HG02970 (cell line): Measurements from ENCODE around the gene CDKAL1.

Experiments
- ATAC-seq: cut with Tn5 transposase; IDR thresholded peaks from one replicate; pipeline ENCODE4 v1.9.1; 2021; ENCODE audit warnings: mild to moderate bottlenecking, moderate library complexity, moderate number of reproducible peaks; ENCODE audit not compliant: unreplicated experiment, low FRiP score

CDKAL1 gene

DNA sequence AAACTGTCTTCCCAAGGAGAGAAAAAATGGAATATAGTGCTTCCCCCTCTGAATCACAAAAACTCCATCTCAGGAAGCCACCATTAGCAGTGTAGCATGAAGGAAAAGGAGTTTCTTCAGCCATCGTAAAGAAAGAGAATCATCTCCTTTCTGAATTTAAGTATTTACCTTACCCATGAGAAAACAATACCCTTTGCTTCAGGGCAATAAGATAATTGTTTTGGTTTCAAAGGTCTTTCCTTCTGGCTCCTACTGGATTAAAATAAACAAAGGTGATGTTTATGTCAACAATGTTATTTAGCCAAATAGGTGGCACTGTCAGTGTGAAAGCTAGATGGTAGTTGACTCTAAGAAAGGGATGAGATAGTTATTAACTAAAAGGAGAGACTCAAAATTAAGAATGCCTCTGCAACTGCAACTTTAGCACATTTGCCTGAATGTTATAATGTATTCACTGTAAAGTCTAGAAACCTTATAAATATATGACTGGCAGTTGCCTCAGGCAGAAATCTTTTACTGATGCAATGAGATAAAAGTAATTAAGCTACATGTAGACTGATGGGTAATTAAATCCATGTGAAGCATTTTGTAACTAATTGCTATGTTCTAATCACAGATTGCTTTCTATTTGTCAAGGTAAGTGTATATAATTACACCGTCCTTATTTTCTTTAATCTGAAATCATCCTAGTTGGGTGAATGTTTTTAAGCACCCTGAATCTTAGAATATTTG, 399.0 kb downstream of the CDKAL1 start:
- no peak for ATAC-seq

DNA sequence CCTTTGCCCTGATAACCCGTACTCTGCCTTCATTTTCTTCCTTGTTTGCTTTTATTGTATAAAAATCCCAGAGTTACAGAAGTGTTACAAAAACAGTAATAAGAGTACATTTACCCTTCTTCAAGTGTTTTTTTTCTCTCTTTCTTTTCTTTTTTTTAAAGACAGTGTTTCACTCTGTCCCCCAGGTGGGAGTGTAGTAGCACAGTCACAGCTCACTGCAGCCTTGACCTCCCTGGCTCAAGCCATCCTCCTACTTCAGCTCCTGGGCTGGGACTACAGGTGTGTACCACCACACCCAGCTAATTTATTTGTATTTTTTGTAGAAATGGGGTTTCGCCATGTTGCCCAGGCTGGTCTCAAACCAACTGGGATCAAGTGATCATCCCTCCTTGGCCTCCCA, 402.7 kb downstream of the CDKAL1 start:
- ATAC-seq = no peak

DNA sequence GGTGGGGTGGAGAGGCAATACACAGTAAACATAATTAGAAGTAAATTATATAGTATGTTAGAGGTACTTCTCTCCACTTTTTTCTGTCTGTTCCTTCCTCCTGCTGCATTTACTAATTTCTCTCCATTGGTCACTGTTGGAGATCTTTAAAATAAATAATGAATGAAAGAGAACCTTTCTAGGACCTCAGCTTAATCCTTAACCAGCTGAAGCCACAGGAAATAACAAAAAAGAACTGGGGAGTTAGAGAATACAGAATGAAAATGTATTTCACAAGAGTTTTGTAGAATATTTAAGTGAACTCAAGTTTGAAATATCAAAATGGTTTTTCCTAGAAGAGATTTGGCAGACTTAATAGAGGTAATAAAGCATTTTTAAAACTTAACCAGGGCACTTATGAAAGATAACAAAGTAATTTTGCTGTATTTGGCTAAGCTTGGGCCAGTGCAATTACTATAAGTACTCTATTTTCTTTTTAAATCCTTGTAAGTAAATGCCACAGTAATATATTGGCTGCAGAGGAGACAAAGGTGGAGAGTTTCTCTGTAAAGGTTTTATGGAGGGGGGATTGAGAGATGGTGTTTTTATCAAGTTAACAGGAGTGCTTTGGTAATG, 405.0 kb downstream of the CDKAL1 start:
- ATAC-seq = no peak

DNA sequence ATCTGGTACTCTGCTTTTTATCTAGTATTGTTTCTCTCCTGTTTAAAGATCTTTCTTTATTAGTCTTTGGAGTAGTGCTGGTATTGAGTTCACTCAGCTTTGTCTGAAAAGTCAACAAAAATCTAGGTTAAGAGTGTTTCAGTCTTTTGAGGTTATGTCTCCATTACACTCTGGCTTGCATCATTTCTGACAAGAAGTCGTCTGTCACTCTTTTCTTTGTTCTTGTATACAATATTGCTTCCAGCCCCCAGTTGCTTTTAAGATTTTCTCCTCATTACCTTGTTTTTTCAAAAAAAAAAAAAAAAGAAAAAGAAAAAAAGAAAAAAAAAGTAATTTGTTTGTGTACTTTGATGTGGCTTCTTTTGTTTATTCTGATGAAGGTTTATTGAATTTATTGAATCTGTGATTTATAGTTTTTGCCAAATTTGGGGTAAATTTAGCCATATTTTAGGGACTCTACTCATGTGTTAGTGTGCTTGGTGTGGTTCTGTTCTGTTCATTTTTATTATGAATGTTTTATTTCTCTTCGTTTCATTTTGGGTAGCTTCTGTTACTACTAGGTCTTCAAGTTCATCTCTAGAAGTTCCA, 408.9 kb downstream of the CDKAL1 start:
- ATAC-seq = no peak

DNA sequence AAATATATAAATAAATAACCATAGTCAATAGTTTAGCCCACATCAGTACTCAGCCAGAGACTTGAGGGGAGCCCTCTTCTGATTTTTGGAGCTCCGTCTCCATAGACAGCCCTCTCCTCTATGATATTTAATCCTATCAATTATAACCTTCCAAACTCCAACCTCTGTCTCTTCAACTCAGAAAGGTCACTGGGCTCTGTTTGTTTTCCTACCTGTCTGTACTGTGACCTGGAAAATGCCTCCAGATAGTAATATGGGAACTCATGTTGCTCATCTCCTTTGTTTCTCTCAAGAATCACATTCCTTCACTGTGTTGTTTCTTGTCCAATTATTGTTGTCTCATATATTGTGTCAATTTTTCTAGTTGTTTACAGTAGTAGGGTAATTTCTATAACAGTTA, 409.7 kb downstream of the CDKAL1 start:
- no peak for ATAC-seq

DNA sequence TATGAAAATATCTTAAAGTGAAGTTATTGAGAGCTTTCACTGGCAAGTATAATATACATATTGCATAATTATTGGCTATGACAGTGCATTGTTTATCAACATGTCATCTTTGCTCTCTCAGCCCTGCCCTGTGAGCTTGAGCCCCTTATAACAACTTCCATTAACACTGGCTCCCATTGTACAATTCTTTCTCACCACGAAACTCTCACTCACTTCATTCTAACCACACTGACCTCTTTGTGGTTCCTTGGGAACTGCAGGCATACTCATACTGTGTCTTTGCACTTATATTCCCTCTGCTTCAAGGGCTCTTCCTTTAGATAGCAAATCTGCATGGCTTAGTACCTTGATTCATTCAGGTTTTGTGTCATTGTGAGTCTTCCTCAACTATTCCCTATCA, 411.8 kb downstream of the CDKAL1 start:
- ATAC-seq = no peak

DNA sequence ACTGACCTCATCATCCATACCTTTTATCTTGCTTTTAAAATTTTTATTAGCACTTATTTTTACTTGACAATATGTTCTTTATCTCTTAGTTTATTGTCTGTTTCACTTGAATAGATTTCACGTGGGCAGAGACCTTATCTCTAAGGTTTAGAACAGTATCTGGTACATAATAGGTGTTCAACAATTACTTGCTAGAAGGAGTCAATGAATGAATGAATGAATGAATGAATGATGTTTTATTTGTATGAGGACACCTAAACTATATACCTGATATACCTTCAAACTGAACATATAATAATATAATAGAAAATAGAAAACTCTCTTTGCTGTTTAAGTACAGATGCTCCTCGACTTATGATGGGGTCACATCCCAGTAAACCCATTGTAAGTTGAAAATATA, 412.6 kb downstream of the CDKAL1 start:
- no peak for ATAC-seq

DNA sequence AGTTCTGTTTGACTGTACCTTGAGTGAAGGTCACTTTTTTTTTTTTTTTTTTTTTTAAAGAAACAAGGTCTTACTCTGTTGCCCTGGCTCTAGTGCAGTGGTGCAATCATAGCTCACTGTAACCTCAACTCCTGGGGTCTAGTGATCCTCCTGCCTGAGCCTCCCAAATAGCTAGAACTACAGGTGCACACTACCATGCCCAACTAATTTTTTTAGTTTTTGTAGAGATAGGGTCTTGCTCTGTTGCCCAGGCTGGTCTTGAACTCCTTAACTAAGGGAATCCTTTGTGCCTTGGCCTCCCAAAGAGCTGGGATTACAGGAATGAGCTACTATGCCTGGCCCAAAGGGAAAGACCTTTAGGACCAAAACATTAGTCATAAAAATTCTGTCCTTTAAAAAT, 413.7 kb downstream of the CDKAL1 start:
- ATAC-seq = no peak

DNA sequence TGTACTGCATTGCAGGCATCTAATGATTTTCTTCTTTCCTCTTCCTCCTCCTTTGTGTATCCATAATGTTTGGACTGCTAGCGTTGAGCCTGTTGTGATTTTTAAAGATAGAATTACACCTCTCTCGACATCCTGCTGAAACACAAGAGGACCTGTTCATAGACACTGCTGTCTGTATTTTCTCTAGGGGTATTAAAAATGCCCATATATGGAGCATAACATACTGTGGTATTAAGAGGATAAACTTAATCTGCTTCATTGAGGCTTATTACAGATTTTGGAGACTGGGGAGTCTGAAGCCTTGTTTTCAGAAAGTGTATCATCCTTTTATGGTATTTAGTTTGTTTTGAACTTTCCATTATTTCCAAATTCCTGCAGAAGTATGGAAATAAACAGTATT, 414.3 kb downstream of the CDKAL1 start:
- ATAC-seq = no peak

DNA sequence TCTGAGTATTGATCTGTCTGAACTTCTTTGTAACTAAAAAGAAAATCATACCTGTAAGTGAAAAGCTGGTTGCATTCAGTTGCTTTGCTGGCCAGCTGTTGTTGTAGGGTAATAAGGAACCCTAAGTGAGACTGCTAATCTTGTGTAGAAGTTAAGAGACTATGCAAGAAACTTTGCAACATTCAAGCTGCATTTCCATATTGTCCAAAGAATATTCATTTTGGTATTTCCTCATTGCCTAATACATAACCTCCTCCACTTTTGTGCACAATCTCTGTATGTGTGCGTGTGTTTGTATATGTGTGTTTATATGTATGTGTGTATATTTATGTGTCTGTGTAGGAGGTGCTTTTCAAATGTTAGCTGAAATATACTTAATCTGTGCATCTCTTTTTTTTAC, 414.9 kb downstream of the CDKAL1 start:
- no peak for ATAC-seq

DNA sequence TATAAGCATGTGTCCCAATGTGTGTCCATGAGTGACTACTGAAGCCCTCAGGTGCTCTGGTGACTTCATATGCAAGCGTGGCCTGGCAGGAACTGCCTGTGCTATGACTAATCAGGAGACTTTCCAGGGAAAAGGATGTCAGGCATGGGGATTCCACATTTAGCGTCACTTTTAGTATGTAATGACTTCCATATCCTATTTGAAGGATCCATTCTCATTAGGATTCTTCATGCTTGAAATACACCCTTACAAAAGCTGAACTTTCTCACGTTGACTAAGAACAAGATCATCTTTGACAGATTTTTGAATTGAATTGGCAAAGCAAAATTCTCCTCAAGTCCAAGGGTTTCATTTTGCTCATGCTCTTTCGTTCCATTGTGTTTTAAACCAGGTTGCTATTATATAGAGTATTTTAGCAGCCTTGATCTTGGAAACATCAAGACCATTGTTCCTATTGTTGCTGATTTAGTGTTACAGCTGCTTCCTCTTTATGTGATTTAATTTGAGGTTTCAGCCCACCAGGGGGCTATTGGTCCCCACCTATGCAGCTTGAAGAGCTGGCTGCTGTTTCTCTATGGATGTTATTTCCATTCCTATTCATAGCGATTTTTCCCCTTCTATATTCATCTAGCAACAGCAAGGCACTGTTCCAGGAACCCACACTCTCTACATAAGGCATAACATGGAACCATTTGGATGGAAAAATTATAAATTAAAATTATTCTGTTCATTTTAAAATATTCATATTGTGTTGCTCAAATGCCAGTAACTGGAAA, 418.6 kb downstream of the CDKAL1 start:
- no peak for ATAC-seq

DNA sequence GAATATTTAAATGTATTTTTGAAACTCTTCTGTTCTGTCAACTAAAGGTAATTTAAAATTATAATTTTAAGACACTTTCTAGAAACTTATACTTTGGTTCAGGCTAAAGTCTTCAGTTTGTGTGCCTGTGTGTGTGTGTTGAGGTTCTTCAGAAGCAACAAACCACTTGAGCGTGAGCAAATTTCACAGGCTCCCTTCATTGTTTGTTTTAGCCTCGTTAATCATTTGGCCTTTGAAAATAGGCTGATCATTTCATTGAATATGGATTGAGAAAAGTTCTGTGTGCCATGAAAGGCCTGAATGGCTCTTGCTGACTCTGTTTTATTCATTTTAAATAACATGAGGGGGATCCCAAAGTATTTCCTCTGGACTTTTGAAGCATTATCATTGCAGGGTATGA, 420.1 kb downstream of the CDKAL1 start:
- no peak for ATAC-seq

DNA sequence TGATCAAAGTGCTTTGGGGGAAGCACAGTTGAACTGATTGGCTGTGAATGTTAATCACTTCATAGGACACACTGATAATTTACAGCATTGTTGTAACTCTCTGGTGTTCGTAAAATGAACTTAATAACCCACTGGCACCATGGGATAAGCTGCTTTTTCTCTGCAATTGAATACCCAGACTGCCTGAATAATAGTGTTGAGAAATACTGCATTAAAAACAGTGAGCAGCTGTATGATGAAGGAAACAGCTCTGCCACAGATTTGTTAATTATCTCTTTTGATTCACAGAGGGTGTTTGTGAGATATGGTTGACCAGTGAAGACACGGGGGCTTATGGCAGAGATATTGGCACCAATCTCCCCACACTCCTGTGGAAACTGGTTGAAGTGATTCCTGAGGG, 420.9 kb downstream of the CDKAL1 start:
- no peak for ATAC-seq

DNA sequence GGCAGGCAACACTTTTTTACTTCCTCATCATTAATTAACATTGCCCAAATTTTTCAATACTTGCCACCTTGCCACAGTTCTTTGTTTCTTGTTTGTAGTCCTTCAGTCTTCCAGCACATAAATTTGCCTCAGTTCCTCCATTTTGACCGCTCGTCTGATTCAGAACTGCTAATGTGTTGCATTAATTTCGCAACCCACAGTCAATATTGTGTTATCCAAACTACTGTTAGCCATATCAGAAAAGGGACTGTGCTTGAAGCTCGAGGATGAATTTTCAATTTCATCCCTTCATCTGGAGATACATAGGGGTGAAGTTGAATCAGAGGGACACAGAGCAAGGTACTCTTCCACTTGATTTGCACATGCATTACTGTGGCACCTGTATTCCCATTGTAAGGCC, 421.5 kb downstream of the CDKAL1 start:
- no peak for ATAC-seq

DNA sequence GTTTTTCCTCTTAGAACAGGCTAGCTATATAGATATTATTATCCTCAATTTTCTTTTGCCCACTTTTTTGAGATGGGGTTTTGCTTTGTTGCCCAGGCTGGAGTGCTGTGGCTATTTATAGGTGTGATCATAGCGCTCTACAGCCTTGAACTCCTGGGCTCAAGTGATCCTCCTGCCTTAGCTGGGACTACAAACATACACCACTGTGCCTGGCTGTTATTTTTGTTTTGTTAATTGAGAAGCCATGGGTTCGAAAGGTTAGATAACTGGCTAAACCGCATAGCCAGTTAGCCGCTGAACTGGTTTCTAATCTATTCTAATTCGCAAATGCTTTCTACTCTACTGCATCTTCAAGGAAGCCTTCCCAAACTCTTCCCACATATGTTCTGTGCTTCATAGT, 425.8 kb downstream of the CDKAL1 start:
- no peak for ATAC-seq

DNA sequence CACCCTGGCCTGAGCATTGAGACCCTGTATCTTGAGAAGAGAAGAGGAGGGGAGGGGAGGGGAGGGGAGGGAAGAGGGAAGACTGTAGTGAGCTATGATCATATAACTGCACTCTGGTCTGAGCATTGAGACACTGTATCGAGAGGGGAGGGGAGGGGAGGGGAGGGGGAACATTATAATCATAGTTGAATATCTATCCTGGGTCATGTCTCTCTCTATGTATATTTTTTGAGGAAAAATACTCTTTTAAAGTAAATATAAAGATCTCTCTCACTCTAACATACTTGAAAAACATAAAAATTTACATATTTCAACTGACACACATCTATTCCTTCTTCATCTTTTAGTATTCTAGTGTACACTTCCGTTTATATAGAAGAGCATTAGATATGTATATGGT, 431.0 kb downstream of the CDKAL1 start:
- ATAC-seq = no peak

DNA sequence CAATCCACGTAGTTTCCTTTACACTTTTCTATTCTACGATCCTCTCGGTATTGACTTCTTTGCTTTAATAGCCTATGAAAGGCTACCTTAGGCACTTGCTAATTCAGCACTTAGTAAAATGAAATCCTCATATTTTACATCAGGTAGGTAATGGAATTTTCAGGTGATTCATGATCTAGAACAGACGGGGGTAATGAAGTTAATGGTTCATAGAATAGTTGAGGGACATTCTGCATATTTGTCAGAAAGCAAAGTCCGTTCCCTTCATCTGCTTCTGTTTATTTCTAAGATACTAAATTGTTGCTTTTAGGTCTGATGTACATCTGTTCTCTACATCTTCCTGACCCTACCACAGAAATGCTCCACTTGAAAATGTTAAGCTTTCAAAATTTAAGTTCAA, 431.7 kb downstream of the CDKAL1 start:
- ATAC-seq = no peak

DNA sequence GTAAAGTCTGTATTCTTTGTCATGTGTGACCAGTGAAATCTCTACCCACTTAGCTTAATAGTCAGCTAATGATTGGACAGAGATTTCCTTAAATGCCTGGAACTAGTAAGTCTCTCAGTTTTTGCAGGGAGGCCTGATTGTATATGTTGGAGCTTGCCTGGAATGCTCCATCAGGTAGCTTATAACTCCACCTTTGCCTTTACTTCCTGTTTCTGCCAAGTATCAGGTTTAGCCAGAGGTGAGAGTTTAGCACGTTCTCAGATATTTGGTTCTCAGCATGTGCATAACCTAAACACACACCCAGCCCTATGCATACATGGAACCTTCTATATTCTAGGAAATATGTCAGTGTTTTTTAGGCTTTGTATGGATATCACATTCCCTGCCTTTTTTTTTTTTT, 435.3 kb downstream of the CDKAL1 start:
- ATAC-seq = no peak

DNA sequence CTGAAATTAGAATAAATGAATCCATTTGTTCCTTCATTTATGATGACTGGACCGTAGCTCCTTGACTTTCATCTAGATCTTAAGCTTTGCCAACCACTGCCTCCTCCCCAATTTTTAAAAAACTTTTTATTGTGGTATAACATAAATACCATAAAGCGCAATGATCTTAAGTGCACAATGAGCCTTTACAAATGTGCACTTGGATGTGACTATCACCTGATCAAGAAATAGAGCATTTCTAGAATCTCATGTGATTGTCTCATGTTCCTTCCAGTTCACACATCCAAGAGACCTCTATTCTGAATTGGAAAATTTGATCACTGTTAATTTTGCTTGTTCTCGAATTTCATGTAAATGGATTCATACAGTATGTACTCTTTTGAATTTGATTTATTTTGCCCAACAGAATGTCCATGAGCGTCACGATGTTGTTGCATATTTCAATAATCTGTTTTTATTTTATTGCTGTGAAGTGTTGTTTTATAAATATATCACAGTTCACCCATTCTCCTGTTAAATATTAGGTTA, 442.2 kb downstream of the CDKAL1 start:
- no peak for ATAC-seq

DNA sequence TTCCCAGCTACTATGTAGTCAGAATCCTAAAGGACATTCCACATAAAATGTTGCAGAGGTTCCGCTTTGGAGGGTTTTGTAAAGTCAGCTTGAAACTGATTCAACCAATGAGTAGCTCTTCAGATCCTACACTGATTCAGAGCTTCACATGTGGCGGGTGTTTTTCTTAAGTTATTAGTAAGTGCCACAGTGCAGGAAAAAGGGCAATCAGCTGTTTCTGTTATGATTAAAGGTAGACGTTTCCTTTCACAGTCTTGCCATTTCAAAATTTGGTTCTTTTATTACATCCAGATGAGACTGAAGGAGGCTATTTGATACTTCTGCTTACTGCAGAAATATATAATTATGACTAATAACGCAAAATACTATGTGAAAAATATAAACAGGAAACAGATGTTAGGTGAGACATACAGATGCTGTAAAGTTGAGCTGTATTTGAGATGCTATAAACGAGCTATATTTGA, 443.9 kb downstream of the CDKAL1 start:
- no peak for ATAC-seq

DNA sequence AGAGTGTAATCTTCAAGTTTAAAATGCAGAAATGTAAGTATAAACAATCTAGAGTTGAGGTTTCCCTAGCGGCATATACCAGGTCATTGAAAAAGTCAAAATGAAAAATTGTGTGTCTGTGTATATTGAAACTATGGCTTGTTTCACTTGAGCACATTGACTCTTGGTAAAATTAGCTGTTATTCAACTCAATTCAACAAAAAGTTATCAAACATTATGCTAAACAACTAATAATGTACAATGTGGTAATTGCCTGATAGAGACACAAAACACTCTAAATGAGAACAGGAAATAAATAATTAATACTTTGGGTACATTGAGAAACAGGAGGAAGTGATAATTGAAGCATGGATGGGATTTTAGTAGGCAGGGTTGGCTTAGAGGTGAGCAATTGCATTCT, 444.8 kb downstream of the CDKAL1 start:
- no peak for ATAC-seq
